ENCODE results near the gene TGOLN2.

- TF ChIP-seq CTCF (IDR thresholded peaks at IDR 0.05), result no peak
- TF ChIP-seq POLR2A (IDR thresholded peaks at IDR 0.05), result no peak
Observed at GRCh38 chr2:85377083-85377482, 49.3 kb upstream of the TGOLN2 start.

All from uterus (tissue), 2 donors.